Subcutaneous abdominal adipose tissue (tissue), 5 donors: ENCODE measurements around the gene C6orf136.
A peak's percentile ranks its signal among the peaks of the same experiment; 100 is the strongest.

Source experiments
- H3K27ac ChIP-seq: one replicate; pipeline ENCODE4 v1.7.0; 2013; ENCODE audit warnings: low read depth, mild to moderate bottlenecking, inconsistent platforms, low read length, moderate library complexity
- H3K27me3 ChIP-seq, 5 donors: one replicate each; pipeline ENCODE4 v1.7.0; 2013; ENCODE audit warnings: low read length in 5 of 5, inconsistent platforms in 1 of 5; ENCODE audit not compliant: control insufficient read depth in 5 of 5, insufficient read depth in 4 of 5
- H3K36me3 ChIP-seq, 5 donors: one replicate each; pipeline ENCODE4 v1.7.0; 2013; ENCODE audit warnings: low read length in 5 of 5; ENCODE audit not compliant: control insufficient read depth in 5 of 5, insufficient read depth in 5 of 5
- H3K4me1 ChIP-seq, 5 donors: one replicate each; pipeline ENCODE4 v1.7.0; 2013; ENCODE audit warnings: low read length in 5 of 5, mild to moderate bottlenecking in 3 of 5, moderate library complexity in 1 of 5; ENCODE audit not compliant: control insufficient read depth in 5 of 5, insufficient read depth in 5 of 5
- H3K4me3 ChIP-seq, 5 donors: one replicate each; pipeline ENCODE4 v1.7.0; 2013; ENCODE audit warnings: low read length in 5 of 5, low read depth in 1 of 5
- H3K9ac ChIP-seq, 5 donors: one replicate each; pipeline ENCODE4 v1.7.0; 2013; ENCODE audit warnings: low read length in 5 of 5, mild to moderate bottlenecking in 4 of 5, moderate library complexity in 3 of 5
- H3K9me3 ChIP-seq, 5 donors: one replicate each; pipeline ENCODE4 v1.7.0; 2013; ENCODE audit warnings: low read length in 5 of 5; ENCODE audit not compliant: control insufficient read depth in 5 of 5
- donor health status: healthy.
- donor health status: healthy.
- donor health status: healthy.
- donor health status: healthy.
- donor health status: healthy.

C6orf136 gene

DNA sequence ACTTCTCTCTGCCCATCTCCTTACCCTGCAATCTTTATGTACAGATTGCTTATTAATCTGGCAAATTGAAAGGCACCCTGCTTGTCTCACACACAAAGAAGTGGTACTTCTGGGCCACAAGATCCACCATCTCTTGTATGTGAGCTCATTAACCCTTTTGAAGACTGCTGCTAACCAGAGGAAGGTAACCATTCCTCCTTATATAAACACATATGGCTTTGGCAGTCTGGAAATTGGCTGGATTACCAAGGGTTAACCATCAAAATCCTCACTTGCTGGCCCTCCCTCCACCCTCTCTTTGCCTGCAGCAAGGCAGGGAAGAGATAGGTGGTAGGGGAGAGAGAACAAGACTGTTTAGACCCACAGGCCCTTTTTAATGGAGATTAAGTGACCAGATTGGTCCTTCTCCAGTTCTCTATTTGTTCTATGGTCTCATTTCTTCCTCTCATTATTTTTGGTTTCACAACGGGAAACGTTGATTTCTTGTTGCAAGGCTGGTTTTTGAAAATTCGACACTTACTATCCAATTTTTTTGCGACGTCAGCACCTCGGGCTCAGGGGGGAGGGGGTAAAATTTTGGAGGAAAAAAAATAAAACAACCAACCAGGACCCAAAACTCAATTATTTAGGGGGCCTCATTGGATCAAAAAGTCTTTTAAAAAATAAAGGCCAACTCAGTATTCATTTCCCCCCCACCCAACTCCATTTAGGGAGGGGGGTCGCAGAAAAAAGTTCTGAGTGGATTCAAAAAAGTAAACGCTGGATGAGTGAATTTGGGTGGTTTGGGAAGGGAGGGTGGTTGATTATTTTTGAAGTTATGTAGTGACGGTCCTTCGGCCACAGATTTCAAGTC lies 30.7 kb upstream of the C6orf136 start:
- H3K4me1 ChIP-seq, result peaks cover 10 to 48% (median 44%) of the 10 kb centered on the region in 5 donors
- peak overlapping the region; percentile 82 to 100 (median 100) for H3K4me3 ChIP-seq
- H3K27me3 ChIP-seq, result no peaks in the 10 kb centered on the region
- H3K9me3 ChIP-seq, result no peaks in the 10 kb centered on the region
- H3K9ac ChIP-seq, result peak overlapping the region; percentile 96 to 100 (median 98)
- peaks cover 0 to 27% (median 20%) of the 10 kb centered on the region in 5 donors for H3K36me3 ChIP-seq
- H3K27ac ChIP-seq, result peak overlapping the region; percentile 99

GRCh38 chr6:30616811-30617564 lies 29.9 kb upstream of the C6orf136 start, which contains the start of gene PPP1R10:
TSS of gene PPP1R10 (minus strand) at chr6:30617243. CDS start at chr6:30609944, 7,299 bp downstream.
- Histone ChIP-seq H3K9ac (peak within 1 kb of the TSS; percentile 96 to 100 (median 98)), H3K9me3 (no peaks in the 10 kb centered on the region), H3K27me3 (no peaks in the 10 kb centered on the region), H3K4me3 (peak within 1 kb of the TSS; percentile 82 to 100 (median 100)), H3K27ac (peak within 1 kb of the TSS; percentile 99), H3K4me1 (peaks cover 10 to 44% (median 38%) of the 10 kb centered on the region in 5 donors), H3K36me3 (peaks cover 0 to 35% (median 23%) of the 10 kb centered on the region in 5 donors)

- Histone ChIP-seq H3K4me1 (peaks cover 10 to 38% (median 32%) of the 10 kb centered on the region in 5 donors), H3K4me3 (peak within 1 kb of the TSS; percentile 82 to 100 (median 100)), H3K27ac (peak within 1 kb of the TSS; percentile 99), H3K9me3 (no peaks in the 10 kb centered on the region), H3K36me3 (peaks cover 2 to 42% (median 27%) of the 10 kb centered on the region in 5 donors), H3K27me3 (no peaks in the 10 kb centered on the region), H3K9ac (peak within 1 kb of the TSS; percentile 96 to 100 (median 98))
Observed at GRCh38 chr6:30617565-30618269, 29.2 kb upstream of the C6orf136 start, which contains the start of gene MRPS18B. TSS of gene MRPS18B (plus strand) at chr6:30617840. CDS start at chr6:30617866, 26 bp downstream.

- peak overlapping the region; percentile 99 for H3K27ac ChIP-seq
- peak overlapping the region; percentile 70 to 100 (median 89) for H3K9ac ChIP-seq
- H3K9me3 ChIP-seq, result no peaks in the 10 kb centered on the region
- peak overlapping the region; percentile 82 to 98 (median 93) for H3K4me3 ChIP-seq
- H3K36me3 ChIP-seq, result peaks cover 4 to 49% (median 30%) of the 10 kb centered on the region in 5 donors
- H3K27me3 ChIP-seq, result no peaks in the 10 kb centered on the region
- H3K4me1 ChIP-seq, result peaks cover 10 to 31% (median 26%) of the 10 kb centered on the region in 5 donors
Observed at GRCh38 chr6:30618270-30618797, 28.6 kb upstream of the C6orf136 start.

- Histone ChIP-seq H3K36me3 (peaks cover 8 to 61% (median 42%) of the 10 kb centered on the region in 5 donors), H3K27me3 (no peaks in the 10 kb centered on the region), H3K4me3 (no peak overlapping the region), H3K4me1 (peaks cover 7 to 19% (median 14%) of the 10 kb centered on the region in 5 donors), H3K9ac (peak overlapping the region in 1 of 5 donors; percentile 26), H3K27ac (no peak overlapping the region), H3K9me3 (no peaks in the 10 kb centered on the region)
Observed at GRCh38 chr6:30619561-30619960, 27.4 kb upstream of the C6orf136 start.

- Histone ChIP-seq H3K36me3 (peaks cover 12 to 66% (median 45%) of the 10 kb centered on the region in 5 donors), H3K4me1 (peaks cover 3 to 17% (median 14%) of the 10 kb centered on the region in 5 donors), H3K27ac (no peak overlapping the region)
Observed at GRCh38 chr6:30625511-30625910, 21.4 kb upstream of the C6orf136 start.

DNA sequence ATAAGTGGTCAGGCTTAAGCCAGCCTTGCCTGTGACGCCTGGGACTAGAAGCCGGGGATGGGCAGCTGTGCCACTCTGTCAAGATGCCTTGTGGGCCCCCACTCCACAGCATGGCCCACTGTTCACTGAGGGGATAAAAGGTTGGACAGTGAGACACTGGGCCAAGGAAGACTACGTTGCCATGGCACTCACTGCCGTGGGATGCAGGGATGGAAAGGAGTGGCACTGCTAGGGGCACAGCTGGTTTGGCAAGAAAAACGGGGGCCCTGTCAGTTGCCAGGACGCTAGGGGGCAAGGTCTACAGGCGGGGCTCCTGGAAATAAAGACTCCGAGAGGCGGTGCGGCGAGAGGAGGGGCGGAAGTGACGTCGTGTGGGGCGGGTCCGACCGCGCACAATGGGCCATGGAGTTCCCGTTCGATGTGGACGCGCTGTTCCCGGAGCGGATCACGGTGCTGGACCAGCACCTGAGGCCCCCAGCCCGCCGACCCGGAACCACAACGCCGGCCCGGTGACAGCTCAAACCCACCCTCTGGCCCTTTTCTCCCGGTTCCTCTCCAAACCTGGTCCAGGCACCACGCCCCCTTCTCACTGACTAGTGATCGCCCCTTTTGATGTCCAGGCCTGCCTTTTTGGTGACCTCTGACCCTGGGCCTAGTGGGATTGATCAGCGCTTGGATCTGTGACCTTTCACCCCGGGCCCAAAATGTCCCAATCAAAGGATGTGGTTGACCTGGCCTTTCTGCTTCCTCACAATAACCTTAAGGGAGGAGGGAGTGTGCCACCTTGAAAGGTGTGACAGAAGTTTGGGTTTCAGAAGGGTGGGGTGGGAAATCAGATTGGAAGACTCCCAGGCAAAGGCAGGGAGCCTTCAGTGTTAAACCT lies 20.2 kb upstream of the C6orf136 start, which contains the start of gene ATAT1:
ATAT1 (plus strand) TSS at position 391 of the 883 bp plus-strand sequence.
- Histone ChIP-seq H3K36me3 (peaks cover 12 to 57% (median 41%) of the 10 kb centered on the region in 5 donors), H3K9me3 (no peaks in the 10 kb centered on the region), H3K4me3 (peak within 1 kb of the TSS; percentile 55 to 86 (median 71)), H3K27ac (peak within 1 kb of the TSS; percentile 77), H3K27me3 (no peaks in the 10 kb centered on the region), H3K4me1 (peaks cover 3 to 17% (median 14%) of the 10 kb centered on the region in 5 donors), H3K9ac (peak within 1 kb of the TSS; percentile 48 to 90 (median 79))

More at GRCh38 chr6:30625511-30625910, 21.4 kb upstream of the C6orf136 start:
- no peaks in the 10 kb centered on the region for H3K27me3 ChIP-seq
- no peaks in the 10 kb centered on the region for H3K9me3 ChIP-seq
- H3K4me3 ChIP-seq, result no peak overlapping the region
- no peak overlapping the region for H3K9ac ChIP-seq

- Histone ChIP-seq H3K27me3 (no peaks in the 10 kb centered on the region), H3K9me3 (no peaks in the 10 kb centered on the region), H3K36me3 (peaks cover 0 to 39% (median 17%) of the 10 kb centered on the region in 5 donors), H3K9ac (peak overlapping the region in 1 of 5 donors; percentile 37), H3K27ac (no peak overlapping the region), H3K4me1 (peaks cover 0 to 3% (median 0%) of the 10 kb centered on the region in 5 donors), H3K4me3 (no peak overlapping the region)
Observed at GRCh38 chr6:30635834-30636233, 11.1 kb upstream of the C6orf136 start.
